ENCODE measurements around the gene RNFT2.
A peak's percentile ranks its signal among the peaks of the same experiment; 100 is the strongest.

RNFT2 gene

DNA sequence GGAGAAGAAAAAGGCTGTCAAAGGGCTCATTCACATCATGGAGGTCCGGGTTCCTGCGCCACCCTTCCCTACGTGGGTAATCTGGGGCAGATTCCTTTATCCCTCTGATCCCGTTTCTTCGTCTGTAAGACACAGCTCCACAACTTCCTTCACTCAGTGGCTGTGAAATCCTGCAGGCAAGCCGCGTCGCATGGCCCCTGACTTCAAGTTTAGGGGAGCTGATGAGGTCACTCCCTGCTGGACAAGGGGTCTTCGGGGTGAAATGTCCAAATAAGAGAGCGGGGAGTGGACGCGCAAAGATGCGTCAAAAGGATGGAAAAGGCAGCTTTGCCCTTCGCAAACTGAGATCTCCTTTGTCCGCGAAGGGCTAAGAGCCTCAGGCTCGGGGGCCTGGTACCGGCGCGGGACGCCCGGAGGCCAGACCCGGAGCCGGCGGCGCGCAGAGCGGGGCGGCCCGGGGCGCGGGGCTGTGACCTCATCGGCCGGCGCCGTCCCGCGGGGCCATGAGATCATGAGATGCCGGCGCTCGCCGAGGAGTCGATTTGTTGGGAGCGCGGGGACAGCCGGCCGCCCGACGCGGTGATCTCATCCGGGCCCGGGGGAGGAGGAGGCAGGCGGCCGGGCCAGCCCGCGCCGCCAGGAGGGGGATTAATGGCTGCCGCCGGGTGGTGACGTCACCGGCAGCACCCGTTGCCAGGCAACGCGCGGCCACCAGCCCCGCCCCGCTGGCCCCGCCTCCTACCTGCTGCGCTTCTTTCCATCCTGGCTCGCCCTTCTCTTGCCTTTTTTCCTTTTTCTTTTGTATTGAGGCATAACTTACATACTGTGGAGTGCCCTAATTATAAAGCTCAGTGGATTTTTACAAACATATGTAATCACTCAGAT lies 81.1 kb downstream of the RNFT2 start:
- TF ChIP-seq, protein P1, sequence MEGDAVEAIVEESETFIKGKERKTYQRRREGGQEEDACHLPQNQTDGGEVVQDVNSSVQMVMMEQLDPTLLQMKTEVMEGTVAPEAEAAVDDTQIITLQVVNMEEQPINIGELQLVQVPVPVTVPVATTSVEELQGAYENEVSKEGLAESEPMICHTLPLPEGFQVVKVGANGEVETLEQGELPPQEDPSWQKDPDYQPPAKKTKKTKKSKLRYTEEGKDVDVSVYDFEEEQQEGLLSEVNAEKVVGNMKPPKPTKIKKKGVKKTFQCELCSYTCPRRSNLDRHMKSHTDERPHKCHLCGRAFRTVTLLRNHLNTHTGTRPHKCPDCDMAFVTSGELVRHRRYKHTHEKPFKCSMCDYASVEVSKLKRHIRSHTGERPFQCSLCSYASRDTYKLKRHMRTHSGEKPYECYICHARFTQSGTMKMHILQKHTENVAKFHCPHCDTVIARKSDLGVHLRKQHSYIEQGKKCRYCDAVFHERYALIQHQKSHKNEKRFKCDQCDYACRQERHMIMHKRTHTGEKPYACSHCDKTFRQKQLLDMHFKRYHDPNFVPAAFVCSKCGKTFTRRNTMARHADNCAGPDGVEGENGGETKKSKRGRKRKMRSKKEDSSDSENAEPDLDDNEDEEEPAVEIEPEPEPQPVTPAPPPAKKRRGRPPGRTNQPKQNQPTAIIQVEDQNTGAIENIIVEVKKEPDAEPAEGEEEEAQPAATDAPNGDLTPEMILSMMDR (IDR thresholded peaks at IDR 0.05; ENCODE audit: low read depth, low read length), result no peak
- peaks cover 9% of the 10 kb centered on the region for H3K36me3 ChIP-seq
- H3K27ac ChIP-seq, result peak overlapping the region; percentile 97
- peak overlapping the region; percentile 84 for H3K4me3 ChIP-seq (ENCODE audit: low read depth, low read length)
- DNase-seq, result peak; percentile 94
- no peaks in the 10 kb centered on the region for H3K27me3 ChIP-seq (ENCODE audit: insufficient read depth, low read depth, severe bottlenecking)
- no peaks in the 10 kb centered on the region for H3K9me3 ChIP-seq (ENCODE audit: severe bottlenecking)

DNA sequence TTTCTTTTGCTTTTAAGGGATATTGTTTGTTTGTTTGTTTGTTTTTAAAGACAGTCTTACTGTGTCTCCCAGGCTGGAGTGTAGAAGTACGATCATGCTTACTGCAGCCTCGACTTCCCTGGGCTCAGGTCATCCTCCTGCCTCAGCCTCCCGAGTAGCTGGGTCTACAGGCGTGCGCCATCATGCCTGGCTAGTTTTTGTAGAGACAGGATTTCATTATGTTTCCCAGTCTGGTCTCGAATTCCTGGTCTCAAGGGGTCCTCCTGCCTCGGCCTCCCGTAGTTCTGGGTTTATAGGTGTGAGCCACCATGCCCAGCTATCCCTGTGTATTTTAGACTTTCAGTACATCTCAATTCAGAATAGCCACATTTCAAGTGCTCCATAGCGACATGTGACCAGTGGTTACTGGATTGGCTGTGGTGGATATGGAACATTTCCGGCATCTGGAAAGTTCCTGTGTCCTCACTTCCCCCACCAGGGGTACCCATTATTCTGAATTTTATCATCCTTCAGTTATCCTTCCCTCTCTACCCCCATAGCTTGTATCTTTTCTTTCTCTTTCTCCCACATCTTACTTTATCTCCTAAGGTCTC lies 82.0 kb downstream of the RNFT2 start:
- Histone ChIP-seq H3K36me3 (peaks cover 13% of the 10 kb centered on the region), H3K4me3 (ENCODE audit: low read depth, low read length) (no peak overlapping the region), H3K27me3 (ENCODE audit: insufficient read depth, low read depth, severe bottlenecking) (no peaks in the 10 kb centered on the region), H3K27ac (no peak overlapping the region), H3K9me3 (ENCODE audit: severe bottlenecking) (no peaks in the 10 kb centered on the region)
- TF ChIP-seq, protein P1 (IDR thresholded peaks at IDR 0.05; ENCODE audit: low read depth, low read length), result no peak
- no peak for DNase-seq

DNA sequence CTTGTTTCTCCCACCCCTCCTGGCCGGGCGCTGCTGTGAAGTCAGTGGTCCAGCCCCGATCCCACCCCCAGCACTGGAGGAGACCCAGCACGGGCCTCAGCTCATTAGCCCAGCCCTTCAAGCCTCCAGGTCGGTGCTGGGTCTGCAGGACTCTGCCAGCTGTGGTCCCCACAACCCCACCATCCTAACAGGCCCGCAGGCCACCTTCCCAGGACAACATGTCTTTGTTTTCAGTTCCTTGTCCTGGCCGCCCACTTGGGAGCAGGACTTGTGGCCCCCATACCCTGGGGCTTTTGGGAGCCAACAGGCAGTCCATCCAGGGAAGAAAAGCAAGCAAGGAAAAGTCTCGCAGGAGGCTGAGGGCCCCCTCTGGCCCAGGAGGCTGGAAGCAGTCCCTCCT lies 83.2 kb downstream of the RNFT2 start:
- Histone ChIP-seq H3K27me3 (ENCODE audit: insufficient read depth, low read depth, severe bottlenecking) (no peaks in the 10 kb centered on the region), H3K27ac (no peak overlapping the region), H3K9me3 (ENCODE audit: severe bottlenecking) (no peaks in the 10 kb centered on the region), H3K36me3 (peaks cover 16% of the 10 kb centered on the region), H3K4me3 (ENCODE audit: low read depth, low read length) (no peak overlapping the region)
- TF ChIP-seq, protein P1 (IDR thresholded peaks at IDR 0.05; ENCODE audit: low read depth, low read length), result no peak
- DNase-seq, result no peak

DNA sequence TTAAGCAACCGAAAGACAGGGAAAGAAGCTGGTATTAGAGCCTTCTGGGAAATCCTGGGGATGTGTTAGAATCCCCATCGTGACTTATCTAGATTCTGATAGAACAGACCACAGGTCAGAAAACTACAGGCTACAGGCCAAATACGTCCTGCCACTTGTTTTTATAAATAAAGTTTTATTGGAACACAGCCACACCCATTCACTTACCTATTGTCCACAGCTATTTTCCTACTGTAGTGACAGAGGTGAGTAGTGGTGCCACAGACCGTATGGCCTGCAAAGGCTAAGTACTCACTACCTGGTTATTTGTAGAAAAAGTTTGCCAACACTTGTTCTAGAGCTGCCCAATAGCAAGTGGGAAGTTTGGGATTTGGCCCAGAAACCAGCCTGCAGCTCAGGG lies 89.3 kb downstream of the RNFT2 start:
- H3K4me3 ChIP-seq (ENCODE audit: low read depth, low read length), result no peak overlapping the region
- H3K9me3 ChIP-seq (ENCODE audit: severe bottlenecking), result no peaks in the 10 kb centered on the region
- H3K27ac ChIP-seq, result no peak overlapping the region
- DNase-seq, result no peak
- H3K36me3 ChIP-seq, result peaks cover 6% of the 10 kb centered on the region
- TF ChIP-seq, protein P1 (IDR thresholded peaks at IDR 0.05; ENCODE audit: low read depth, low read length), result no peak
- H3K27me3 ChIP-seq (ENCODE audit: insufficient read depth, low read depth, severe bottlenecking), result no peaks in the 10 kb centered on the region

DNA sequence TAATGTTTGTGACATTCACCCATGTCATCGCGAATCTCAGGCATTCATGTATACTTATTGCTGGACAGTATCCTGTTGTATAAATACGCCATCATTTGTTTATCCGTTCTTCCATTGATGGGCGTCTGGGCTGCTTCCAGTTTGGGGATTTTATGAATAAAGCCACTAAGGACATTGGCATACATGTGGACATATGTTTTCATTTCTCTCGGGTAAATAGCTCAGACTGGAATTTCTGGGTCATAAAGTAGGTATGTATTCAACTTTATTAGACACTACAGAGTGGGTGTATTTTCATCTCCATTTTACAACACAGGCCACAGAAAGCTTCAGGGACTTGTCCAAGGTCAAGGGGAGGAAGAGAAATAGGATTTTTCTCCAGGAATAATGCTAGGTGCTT lies 94.2 kb downstream of the RNFT2 start:
- TF ChIP-seq, protein P1 (IDR thresholded peaks at IDR 0.05; ENCODE audit: low read depth, low read length), result no peak
- H3K27ac ChIP-seq, result no peak overlapping the region

More for the DNA sequence above, 94.2 kb downstream of the RNFT2 start:
- no peak for DNase-seq
- H3K4me3 ChIP-seq (ENCODE audit: low read depth, low read length), result no peak overlapping the region
- peaks cover 13% of the 10 kb centered on the region for H3K36me3 ChIP-seq
- no peaks in the 10 kb centered on the region for H3K27me3 ChIP-seq (ENCODE audit: insufficient read depth, low read depth, severe bottlenecking)
- H3K9me3 ChIP-seq (ENCODE audit: severe bottlenecking), result no peaks in the 10 kb centered on the region
